HAP-1 (cell line): ENCODE measurements around the gene PMM2.
"Not testable (repeated sequence)": the region's sequence is repeated elsewhere in the genome, so short reads cannot be mapped to it uniquely, and the experiment has no call there.

ENCODE experiments used
- DNase-seq, 2 experiments: peaks; one replicate each; pipeline ENCODE4 v3.0.0-alpha.2; 2016 to 2020; ENCODE audit warnings: low spot score in 2 of 2
- H3K27me3 ChIP-seq: fragments of 250-450 bp; sonication (Bioruptor Pico); 2 replicates; pipeline ENCODE4 v1.5.1; 2020; ENCODE audit warnings: low read depth, mild to moderate bottlenecking, moderate library complexity
- H3K36me3 ChIP-seq: fragments of 250-450 bp; sonication (Bioruptor Pico); replicated peaks from 2 replicates; pipeline ENCODE4 v1.5.1; 2020; ENCODE audit warnings: mild to moderate bottlenecking
- H3K4me1 ChIP-seq: fragments of 250-450 bp; sonication (Bioruptor Pico); 2 replicates; pipeline ENCODE4 v1.5.1; 2020; ENCODE audit warnings: mild to moderate bottlenecking
- H3K4me3 ChIP-seq: fragments of 250-450 bp; sonication (Bioruptor Pico); 2 replicates; pipeline ENCODE4 v1.5.1; 2020; ENCODE audit warnings: mild to moderate bottlenecking, moderate library complexity
- H3K9me3 ChIP-seq: fragments of 250-450 bp; sonication (Bioruptor Pico); 2 replicates; pipeline ENCODE4 v1.5.1; 2020; ENCODE audit warnings: mild to moderate bottlenecking, moderate library complexity
- in situ Hi-C: fragments of 300-500 bp; cut with MboI; formaldehyde crosslinking; loops from 3 replicates; pipeline ENCODE4 v1.14.3; 2020; ENCODE audit warnings: low sequenced_read_pairs, inconsistent platforms, mixed read lengths

Gene PMM2

DNA sequence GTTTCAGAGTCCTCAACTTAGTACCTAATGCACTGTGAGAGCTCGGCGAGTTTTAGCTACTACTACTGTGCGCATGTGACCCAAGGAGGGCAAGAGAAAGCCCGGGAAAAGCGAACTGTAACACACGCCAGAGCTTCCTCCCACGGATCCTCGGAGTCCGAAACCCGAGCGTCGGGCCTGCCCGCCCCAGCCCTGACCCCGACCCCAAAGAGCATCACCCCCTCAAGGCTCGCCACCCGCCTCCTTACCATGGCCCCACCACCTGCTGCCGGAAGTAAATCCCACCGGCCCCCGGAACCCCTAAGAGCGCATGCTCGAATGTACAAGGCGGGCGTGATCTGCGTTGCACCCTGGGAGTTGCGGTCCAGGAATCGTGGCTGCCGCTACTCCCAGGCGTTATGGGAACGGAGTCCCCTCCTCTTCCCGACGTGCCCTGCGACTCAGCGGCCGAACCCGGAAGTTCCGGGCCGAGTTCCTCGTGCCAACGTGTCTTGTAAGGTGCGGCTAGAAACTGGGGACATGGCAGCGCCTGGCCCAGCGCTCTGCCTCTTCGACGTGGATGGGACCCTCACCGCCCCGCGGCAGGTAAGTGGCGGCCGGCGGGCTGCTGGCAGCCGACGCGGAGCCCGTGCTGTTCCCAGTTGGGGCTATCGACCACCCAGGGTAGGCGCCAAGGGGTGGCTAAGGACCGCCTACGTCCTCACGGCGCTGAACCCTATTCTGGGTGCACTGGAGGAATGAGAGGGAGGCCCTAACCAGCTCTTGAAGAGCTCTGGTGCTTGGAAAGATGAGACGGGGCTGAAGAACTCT lies at the start of gene PMM2, which contains the start of gene TMEM186:
Gene PMM2 (plus strand): TSS at position 476 of the 810 bp plus-strand sequence. CDS start 44 bp downstream, at position 520.
Gene TMEM186 (minus strand): TSS at position 276 of the 810 bp plus-strand sequence. CDS start 25 bp downstream, at position 251.
- in situ Hi-C loops = loop anchor here (5.0 kb wide), 1 partner anchor 225 kb away; no protein-coding TSS in a partner anchor
- peak; percentile 96 to 97 for DNase-seq
- peak within 1 kb of the TSS; percentile 98 for H3K4me3 ChIP-seq
- H3K9me3 ChIP-seq = no peaks in the 10 kb centered on the region
- peaks cover 26% of the 10 kb centered on the region for H3K36me3 ChIP-seq
- no peaks in the 10 kb centered on the region for H3K27me3 ChIP-seq
- peaks cover 16% of the 10 kb centered on the region for H3K4me1 ChIP-seq

- H3K9me3 ChIP-seq, H3K27me3 ChIP-seq, H3K4me1 ChIP-seq, in situ Hi-C loops, H3K4me3 ChIP-seq, DNase-seq, H3K36me3 ChIP-seq: not testable (repeated sequence)
Observed at GRCh38 chr16:8748944-8749343, 48.7 kb upstream of the PMM2 start.

DNA sequence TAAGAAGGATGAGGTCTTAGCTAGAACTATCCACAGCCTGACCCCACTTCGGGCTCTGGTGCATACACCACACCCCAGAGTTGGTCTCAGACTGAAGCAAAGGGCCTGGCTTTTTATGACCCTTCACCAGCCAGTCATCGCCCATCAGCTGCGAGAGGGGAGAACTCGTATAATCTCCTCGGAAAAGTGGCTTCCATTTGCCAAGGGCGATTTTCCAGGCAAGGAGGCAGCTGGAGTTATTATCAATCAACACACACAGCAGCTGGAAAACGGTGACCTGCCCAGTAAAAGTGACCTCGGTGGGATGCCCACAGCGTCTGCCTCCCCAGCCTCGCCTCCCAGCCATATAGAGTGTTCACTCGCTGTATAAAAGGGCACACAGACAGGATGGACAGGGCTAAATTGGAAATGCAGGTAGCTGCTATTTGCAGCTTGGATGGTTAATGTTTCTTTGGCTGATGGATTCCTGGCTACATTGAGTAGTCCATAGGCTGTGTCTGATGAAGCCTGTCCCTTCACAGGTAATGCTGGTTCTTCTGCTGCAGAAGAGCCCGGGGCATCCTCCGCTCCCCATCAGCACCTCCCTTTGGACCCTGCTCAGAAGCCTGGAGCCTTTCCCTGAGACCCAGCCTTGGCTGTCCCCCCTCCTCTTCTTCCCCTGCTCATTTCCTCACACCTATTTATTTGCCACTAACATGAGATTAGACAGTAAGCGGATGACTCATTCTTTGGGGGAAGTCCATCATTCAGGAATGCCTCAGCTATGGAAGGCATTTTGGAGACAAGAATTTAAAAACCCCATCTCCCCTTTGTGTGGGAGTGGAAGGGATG lies 45.9 kb upstream of the PMM2 start:
- in situ Hi-C loops = no loop called here
- Histone ChIP-seq H3K4me1 (no peaks in the 10 kb centered on the region), H3K9me3 (no peaks in the 10 kb centered on the region), H3K36me3 (no peaks in the 10 kb centered on the region), H3K4me3 (no peak overlapping the region), H3K27me3 (no peaks in the 10 kb centered on the region)
- DNase-seq = no peak

- no peaks in the 10 kb centered on the region for H3K27me3 ChIP-seq
- no peak overlapping the region for H3K4me3 ChIP-seq
- no peaks in the 10 kb centered on the region for H3K4me1 ChIP-seq
- in situ Hi-C loops = no loop called here
- no peak for DNase-seq
- no peaks in the 10 kb centered on the region for H3K9me3 ChIP-seq
- H3K36me3 ChIP-seq = no peaks in the 10 kb centered on the region
Observed at GRCh38 chr16:8752706-8753105, 44.9 kb upstream of the PMM2 start.

DNA sequence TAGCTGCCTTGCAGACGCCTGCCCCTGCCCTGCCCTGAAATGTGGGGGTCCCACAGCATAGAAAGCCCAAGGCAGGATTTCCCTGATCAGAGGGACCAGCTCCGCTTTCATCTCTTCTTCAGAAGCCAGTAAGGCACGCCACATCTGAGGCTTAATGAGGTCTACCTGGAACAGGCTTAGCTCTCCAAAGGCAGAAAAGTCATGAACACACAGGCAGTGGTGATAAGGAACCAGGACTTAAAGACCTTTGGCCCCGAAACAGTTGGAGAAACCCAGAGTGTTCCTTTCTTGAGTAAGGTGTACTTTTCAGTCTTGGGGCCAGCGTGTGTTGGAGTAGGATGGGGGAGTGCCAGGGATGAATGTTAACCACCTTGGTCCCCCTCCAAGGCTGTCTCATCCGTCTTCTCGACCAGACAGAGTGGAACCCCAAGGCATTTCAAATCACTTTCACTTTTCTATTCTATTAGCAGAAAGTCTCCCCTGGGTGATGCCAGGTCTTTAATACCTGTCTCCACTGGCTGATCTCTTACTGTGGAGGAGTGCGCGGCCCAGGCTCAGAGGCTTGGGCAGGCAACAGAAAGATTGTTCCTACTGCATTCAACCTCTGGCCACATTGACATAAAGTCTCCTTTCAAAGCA lies 44.1 kb upstream of the PMM2 start:
- Histone ChIP-seq H3K9me3 (no peaks in the 10 kb centered on the region), H3K4me3 (no peak overlapping the region), H3K27me3 (no peaks in the 10 kb centered on the region), H3K4me1 (no peaks in the 10 kb centered on the region), H3K36me3 (no peaks in the 10 kb centered on the region)
- in situ Hi-C loops = no loop called here
- DNase-seq = no peak

DNA sequence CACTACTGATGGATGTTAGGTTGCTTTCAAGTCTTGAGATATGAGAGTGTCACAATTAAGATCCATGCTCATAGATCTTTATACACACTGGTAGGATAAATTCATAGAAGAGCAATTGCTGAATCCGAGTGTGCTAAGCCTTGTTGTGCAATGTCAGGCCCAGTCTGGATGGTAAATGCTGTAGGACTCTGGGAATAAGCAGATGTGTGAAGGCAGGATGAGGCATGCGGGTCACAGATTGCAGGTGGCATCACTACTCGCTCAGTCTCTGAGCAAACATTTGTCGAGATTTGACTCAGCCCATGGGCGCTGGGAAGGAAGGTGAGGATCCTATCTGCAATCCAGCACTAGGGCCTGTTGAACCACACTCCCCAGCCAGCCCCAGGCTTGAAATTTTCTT lies 40.9 kb upstream of the PMM2 start:
- H3K9me3 ChIP-seq = no peaks in the 10 kb centered on the region
- no peak for DNase-seq
- H3K36me3 ChIP-seq = no peaks in the 10 kb centered on the region
- in situ Hi-C loops = no loop called here
- no peak overlapping the region for H3K4me3 ChIP-seq
- no peaks in the 10 kb centered on the region for H3K4me1 ChIP-seq
- H3K27me3 ChIP-seq = no peaks in the 10 kb centered on the region

DNA sequence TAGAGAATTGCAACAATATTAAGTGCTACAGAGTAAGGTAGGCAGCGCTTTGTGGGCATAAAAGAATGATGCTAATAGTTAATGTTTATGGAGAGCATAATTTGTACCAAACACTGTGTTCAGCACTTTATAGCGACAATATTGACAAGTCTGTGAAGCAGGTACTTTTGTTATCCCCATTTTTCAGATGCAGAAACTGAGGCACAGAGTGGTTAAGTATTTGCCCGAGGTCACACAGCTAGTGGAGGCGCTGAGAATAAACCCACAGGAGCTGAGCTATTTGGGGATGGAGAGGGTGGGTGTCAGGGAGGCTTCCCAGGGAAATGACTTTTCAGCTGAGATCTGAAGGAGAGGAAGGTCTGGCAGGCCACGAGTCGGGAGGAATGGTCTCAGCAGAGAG lies 39.6 kb upstream of the PMM2 start:
- in situ Hi-C loops = no loop called here

DNA sequence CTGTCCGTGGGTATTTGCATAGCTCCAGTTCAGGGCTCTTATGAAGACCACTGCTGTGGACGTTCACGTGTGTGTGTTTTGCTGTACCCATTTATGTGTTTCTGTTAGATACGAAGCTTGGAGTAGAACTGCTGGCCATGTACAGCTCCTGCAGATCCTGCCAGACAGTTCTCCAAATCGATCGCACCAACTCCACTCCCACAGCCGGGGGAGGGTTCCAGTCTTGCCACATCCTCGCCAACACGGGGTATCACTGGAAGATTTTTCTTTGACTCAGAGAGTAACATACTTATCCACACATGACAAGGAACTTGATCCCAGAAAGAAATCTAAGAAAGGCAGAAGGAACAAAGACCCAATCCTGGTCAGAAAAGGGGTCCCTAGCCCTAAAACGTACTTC lies 37.6 kb upstream of the PMM2 start:
- Histone ChIP-seq H3K9me3 (no peaks in the 10 kb centered on the region), H3K4me1 (peaks cover 8% of the 10 kb centered on the region), H3K27me3 (no peaks in the 10 kb centered on the region), H3K36me3 (no peaks in the 10 kb centered on the region), H3K4me3 (no peak overlapping the region)
- DNase-seq = no peak
- in situ Hi-C loops = no loop called here

More for the DNA sequence above, 39.6 kb upstream of the PMM2 start:
- H3K4me1 ChIP-seq = no peaks in the 10 kb centered on the region
- H3K9me3 ChIP-seq = no peaks in the 10 kb centered on the region
- no peak for DNase-seq
- H3K4me3 ChIP-seq = no peak overlapping the region
- no peaks in the 10 kb centered on the region for H3K27me3 ChIP-seq
- no peaks in the 10 kb centered on the region for H3K36me3 ChIP-seq

GRCh38 chr16:8761078-8761477 lies 36.6 kb upstream of the PMM2 start:
- Histone ChIP-seq H3K4me1 (peaks cover 8% of the 10 kb centered on the region), H3K36me3 (no peaks in the 10 kb centered on the region), H3K4me3 (no peak overlapping the region), H3K27me3 (no peaks in the 10 kb centered on the region), H3K9me3 (no peaks in the 10 kb centered on the region)
- DNase-seq = no peak
- in situ Hi-C loops = no loop called here

- Histone ChIP-seq H3K9me3 (no peaks in the 10 kb centered on the region), H3K4me1 (peaks cover 8% of the 10 kb centered on the region), H3K36me3 (no peaks in the 10 kb centered on the region), H3K4me3 (no peak overlapping the region), H3K27me3 (no peaks in the 10 kb centered on the region)
- DNase-seq = no peak
- in situ Hi-C loops = no loop called here
Observed at GRCh38 chr16:8762254-8762653, 35.4 kb upstream of the PMM2 start.

- no peaks in the 10 kb centered on the region for H3K36me3 ChIP-seq
- H3K27me3 ChIP-seq = no peaks in the 10 kb centered on the region
- no peak overlapping the region for H3K4me3 ChIP-seq
- DNase-seq = no peak
- H3K4me1 ChIP-seq = peaks cover 8% of the 10 kb centered on the region
- in situ Hi-C loops = no loop called here
- H3K9me3 ChIP-seq = no peaks in the 10 kb centered on the region
Observed at GRCh38 chr16:8763083-8763482, 34.6 kb upstream of the PMM2 start.

- Histone ChIP-seq H3K4me3 (no peak overlapping the region), H3K9me3 (no peaks in the 10 kb centered on the region), H3K27me3 (no peaks in the 10 kb centered on the region), H3K4me1 (peaks cover 8% of the 10 kb centered on the region), H3K36me3 (no peaks in the 10 kb centered on the region)
- in situ Hi-C loops = no loop called here
- peak in 1 of 2 experiments; percentile 59 for DNase-seq
Observed at GRCh38 chr16:8763899-8764298, 33.7 kb upstream of the PMM2 start.

DNA sequence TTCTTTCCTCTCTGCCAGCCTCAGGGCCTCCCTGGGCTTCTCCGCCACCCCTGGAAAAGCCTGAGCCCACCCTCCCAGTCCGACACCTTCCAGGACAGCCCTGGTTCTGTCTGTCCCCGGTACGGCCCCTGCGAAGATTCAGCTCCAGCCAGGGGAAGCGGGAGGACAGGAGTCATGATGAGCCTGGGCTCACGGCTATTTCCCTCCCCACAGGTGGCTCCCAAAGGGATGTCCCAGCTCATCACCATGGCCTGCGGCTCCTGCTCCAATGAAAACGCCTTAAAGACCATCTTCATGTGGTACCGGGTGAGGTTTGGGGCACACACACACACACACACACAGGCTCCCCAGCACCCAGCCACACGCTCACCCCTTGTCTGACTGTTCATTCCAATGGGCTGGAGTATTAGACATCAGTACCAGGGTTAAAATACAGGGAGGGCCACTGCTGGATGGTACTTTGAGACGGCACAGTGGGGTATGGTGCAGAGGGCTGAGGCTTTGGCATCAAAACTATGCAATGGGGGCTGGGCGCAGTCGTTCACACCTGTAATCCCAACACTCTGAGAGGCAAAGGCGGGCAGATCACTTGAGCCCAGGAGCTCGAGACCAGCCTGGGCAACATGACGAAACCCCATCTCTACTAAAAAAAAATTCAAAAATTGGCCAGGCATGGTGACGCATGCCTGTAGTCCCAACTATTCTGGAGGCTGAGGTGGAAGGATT lies 33.0 kb upstream of the PMM2 start:
- in situ Hi-C loops = no loop called here
- no peaks in the 10 kb centered on the region for H3K9me3 ChIP-seq

More for the DNA sequence above, 33.0 kb upstream of the PMM2 start:
- H3K27me3 ChIP-seq = no peaks in the 10 kb centered on the region
- H3K4me3 ChIP-seq = no peak overlapping the region
- H3K4me1 ChIP-seq = peaks cover 8% of the 10 kb centered on the region
- no peak for DNase-seq
- H3K36me3 ChIP-seq = no peaks in the 10 kb centered on the region
